ENCODE data around the gene PITX1. TPM values are rescaled to one million over a fixed set of nuclear protein-coding genes. Genes with fewer than 3 reads are reported as not detected.

PITX1 gene
- total and polyA plus RNA-seq, 7 experiments from 2014 or later: 0.17 TPM; not detected in 6

DNA sequence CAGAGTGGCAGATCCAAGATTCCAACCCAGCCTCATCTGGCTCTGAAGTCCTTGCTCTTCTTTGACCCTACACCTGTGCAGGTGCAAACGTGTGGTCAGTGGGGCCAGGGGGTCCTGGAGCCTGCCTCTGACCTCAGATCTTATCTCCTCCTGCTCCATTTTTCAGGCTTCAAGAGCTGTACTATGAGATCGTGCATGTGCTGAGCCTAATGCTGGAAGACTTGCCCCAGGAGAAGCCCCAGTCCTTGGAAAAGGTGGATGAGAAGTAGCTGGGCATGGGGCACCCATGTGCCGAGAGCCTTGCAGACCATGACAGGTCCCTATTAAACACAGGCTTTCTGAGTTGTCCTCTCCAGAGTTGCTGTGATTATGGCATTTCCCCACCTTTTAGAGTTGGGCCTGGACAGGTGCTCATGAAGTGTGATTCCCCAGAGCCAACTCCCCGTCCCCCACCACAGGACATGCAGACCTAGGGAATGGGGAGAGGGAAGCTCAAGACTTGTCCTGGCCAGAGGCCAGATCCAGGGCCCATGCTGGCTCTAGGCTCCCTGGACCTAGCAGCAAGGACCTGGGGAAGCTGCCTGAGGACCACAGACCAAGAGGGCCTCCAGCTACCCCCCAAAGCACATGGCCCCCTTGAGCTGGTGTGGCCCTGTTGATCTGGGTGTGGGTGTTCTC lies 22.5 kb downstream of the PITX1 start:
- CTCF ChIA-PET: no interaction called here
- intact Hi-C loops (cut with micrococcal nuclease): no loop called here
- ATAC-seq: no peak

DNA sequence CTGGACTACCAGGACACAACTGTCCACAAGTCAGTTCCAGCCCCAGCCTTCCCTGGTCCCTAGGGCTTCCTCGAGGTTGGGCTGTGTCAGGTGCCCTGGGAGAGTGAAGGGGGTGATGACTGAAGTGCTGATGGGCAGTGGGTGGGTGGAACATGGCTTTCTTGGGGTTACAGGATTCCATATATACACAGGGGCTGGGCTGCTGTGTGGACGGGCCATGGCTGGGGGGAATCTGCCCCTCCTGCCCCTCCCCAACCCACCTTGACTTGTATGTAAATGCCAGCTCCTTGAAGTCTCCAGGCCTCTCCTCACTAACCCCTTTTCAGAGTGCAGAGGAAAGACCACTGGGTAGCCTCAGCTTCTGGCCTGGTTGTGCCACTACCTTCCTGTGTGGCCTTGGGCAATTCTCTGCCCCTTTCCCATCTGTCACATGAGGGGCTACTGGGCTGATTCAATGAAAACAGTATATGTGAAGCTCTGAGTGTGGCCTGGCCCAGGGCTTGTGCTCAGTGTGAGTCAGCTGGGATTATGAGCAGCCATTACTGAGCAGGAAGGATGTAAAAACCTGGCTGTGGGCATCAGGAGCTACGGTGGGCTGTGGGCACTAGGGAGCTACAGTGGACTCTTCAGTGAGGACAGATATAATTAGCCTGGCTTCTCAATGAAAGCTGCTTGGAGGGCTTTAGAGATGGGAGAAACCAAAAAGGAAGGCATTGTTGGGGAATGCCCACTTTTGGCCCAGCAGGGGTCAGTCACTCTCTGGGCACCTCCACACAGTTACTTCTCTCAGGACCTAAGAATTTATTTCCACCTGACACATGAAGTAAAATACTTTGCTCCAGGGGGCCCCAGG lies 23.3 kb downstream of the PITX1 start:
- no peaks in the 10 kb centered on the region for H3K9me3 ChIP-seq (ENCODE audit: control insufficient read depth in 2 of 3, low read length in 3 of 3)
- no peak overlapping the region for H3K27ac ChIP-seq (ENCODE audit: low read depth, low read length)
- CTCF ChIA-PET: no interaction called here
- Mint-ChIP-seq H3K27ac (no peak overlapping the region), H3K9me3 (no peaks in the 10 kb centered on the region), H3K4me1 (no peaks in the 10 kb centered on the region), H3K36me3 (peaks cover 0 to 12% (median 0%) of the 10 kb centered on the region in 5 donors), H3K4me3 (no peak overlapping the region), H3K27me3 (peaks cover 0 to 2% (median 0%) of the 10 kb centered on the region in 5 donors)
- H3K36me3 ChIP-seq (ENCODE audit: control insufficient read depth in 2 of 3, insufficient read depth in 3 of 3, low read length in 3 of 3): no peaks in the 10 kb centered on the region
- no peak overlapping the region for H3K4me3 ChIP-seq (ENCODE audit: low read length)
- intact Hi-C loops (cut with micrococcal nuclease): no loop called here
- POLR2A ChIA-PET: no interaction called here
- H3K27me3 ChIP-seq (ENCODE audit: control insufficient read depth in 2 of 2, insufficient read depth in 2 of 2, low read length in 2 of 2): no peaks in the 10 kb centered on the region
- ATAC-seq: no peak
- no peak for DNase-seq
- H3K4me1 ChIP-seq (ENCODE audit: control insufficient read depth in 2 of 2, insufficient read depth in 2 of 2, low read length in 2 of 2): no peaks in the 10 kb centered on the region

More for the DNA sequence above, 22.5 kb downstream of the PITX1 start:
- H3K4me1 Mint-ChIP-seq: no peaks in the 10 kb centered on the region
- Histone ChIP-seq H3K27me3 (ENCODE audit: control insufficient read depth in 2 of 2, insufficient read depth in 2 of 2, low read length in 2 of 2) (no peaks in the 10 kb centered on the region), H3K4me3 (ENCODE audit: low read length) (no peak overlapping the region), H3K9me3 (ENCODE audit: control insufficient read depth in 2 of 3, low read length in 3 of 3) (no peaks in the 10 kb centered on the region), H3K36me3 (ENCODE audit: control insufficient read depth in 2 of 3, insufficient read depth in 3 of 3, low read length in 3 of 3) (no peaks in the 10 kb centered on the region), H3K27ac (ENCODE audit: low read depth, low read length) (no peak overlapping the region), H3K4me1 (ENCODE audit: control insufficient read depth in 2 of 2, insufficient read depth in 2 of 2, low read length in 2 of 2) (no peaks in the 10 kb centered on the region)
- H3K27ac Mint-ChIP-seq: no peak overlapping the region
- POLR2A ChIA-PET: no interaction called here
- H3K36me3 Mint-ChIP-seq: peaks cover 0 to 12% (median 0%) of the 10 kb centered on the region in 5 donors
- DNase-seq: no peak
- no peak overlapping the region for H3K4me3 Mint-ChIP-seq
- no peaks in the 10 kb centered on the region for H3K9me3 Mint-ChIP-seq
- H3K27me3 Mint-ChIP-seq: peaks cover 0 to 2% (median 0%) of the 10 kb centered on the region in 5 donors

DNA sequence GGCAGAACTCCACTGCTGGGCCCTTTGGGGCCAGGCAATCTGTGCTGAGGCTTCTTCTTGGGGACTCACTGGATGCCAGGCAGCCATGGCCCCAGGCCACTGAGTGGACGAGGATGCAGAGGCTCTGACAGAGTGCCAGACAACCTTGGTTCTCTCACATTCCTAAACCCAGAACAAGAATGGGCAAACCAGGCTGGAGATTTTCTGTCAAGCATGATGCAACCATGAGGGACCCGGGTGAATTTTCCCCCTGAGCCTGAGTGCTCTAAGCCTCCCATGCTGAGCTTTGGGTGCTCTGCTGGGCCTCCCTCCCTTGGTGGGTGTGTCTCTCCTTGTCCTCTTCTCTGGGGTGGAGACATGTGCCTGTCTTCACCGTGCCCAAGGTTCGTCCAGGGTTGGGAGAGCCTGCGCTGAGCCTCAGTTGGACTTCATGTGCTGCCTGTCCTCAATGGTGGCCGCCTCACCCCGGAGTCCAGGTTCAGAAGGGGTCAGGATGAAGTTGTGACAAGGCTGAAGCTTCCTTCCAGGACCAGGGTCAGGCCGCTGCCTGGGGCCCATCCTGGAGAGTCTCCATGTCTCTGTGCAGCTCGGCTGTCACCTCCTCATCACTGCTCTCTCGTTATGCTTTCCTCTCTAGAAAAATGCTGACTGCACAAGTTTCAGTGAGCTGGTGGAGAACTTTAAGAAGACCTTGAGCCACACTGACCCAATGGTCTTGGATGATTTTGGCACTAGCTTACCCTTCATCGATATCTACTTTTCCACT lies 24.1 kb downstream of the PITX1 start:
- H3K4me3 ChIP-seq (ENCODE audit: low read length): no peak overlapping the region
- Mint-ChIP-seq H3K27ac (no peak overlapping the region), H3K36me3 (peaks cover 0 to 14% (median 0%) of the 10 kb centered on the region in 5 donors), H3K4me3 (no peak overlapping the region), H3K9me3 (no peaks in the 10 kb centered on the region), H3K4me1 (no peaks in the 10 kb centered on the region), H3K27me3 (no peaks in the 10 kb centered on the region)
- H3K9me3 ChIP-seq (ENCODE audit: control insufficient read depth in 2 of 3, low read length in 3 of 3): no peaks in the 10 kb centered on the region
- ChIA-PET CTCF (no interaction called here), POLR2A (no interaction called here)
- DNase-seq (no peak), ATAC-seq (no peak)
- no peaks in the 10 kb centered on the region for H3K4me1 ChIP-seq (ENCODE audit: control insufficient read depth in 2 of 2, insufficient read depth in 2 of 2, low read length in 2 of 2)
- no peaks in the 10 kb centered on the region for H3K27me3 ChIP-seq (ENCODE audit: control insufficient read depth in 2 of 2, insufficient read depth in 2 of 2, low read length in 2 of 2)
- H3K27ac ChIP-seq (ENCODE audit: low read depth, low read length): no peak overlapping the region
- intact Hi-C loops (cut with micrococcal nuclease): no loop called here
- H3K36me3 ChIP-seq (ENCODE audit: control insufficient read depth in 2 of 3, insufficient read depth in 3 of 3, low read length in 3 of 3): no peaks in the 10 kb centered on the region

DNA sequence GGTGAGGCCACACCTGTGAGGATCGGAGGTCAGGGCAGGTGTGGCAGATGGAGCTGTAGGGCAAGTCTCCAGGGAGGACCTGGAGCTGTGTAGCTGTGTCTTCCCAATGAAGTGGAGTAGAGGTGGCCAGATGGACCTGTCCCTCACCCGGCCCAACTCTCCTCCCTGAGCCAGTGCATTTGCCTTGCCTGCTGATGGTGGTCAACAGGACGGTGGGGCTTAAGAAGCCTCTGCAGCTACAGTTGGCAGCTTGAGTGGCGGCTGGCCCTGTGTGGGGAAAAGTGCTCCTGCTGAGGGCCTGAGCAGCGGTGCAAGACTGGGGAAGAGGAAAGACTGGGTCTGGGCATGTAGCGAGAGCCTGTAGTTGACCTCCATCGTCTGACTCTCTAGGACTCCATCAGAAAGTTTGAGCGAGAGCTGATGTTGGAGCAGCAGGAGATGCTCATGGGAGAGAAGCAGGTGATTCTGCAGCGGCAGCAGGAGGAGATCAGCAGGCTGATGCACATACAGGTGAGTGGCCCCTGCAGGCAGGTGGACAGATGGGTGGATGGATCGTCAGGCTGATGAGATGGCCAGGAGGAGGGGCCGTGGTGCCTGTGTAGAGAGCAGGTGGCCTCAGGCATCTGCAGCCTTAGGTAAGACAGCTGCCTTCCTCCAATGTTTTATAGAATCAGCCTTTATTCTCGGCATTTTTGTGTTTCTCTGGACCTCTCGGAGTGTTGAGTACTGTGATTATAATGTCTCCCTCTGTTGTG lies 24.9 kb downstream of the PITX1 start:
- no peak for DNase-seq

DNA sequence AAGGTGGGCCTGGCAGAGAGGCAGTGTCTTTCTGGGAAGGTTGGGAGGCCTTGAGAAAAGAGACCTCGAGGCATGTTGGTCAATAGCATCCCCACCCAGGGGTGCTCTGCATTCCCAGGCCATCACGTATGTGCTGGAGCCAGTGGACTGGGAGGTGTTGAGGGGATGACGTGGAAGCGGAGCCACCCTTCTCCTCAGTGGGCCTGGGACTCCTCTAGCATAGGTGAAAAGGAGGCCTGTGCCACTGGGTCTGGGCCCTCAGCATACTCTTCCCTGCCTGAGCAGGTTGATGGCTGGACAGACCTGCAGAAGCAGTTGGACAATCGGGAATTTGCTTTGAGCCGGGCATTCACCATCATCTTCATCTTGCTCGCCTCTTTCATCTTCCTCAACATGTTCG lies 25.5 kb downstream of the PITX1 start:
- H3K27me3 ChIP-seq (ENCODE audit: control insufficient read depth in 2 of 2, insufficient read depth in 2 of 2, low read length in 2 of 2): no peaks in the 10 kb centered on the region
- H3K36me3 ChIP-seq (ENCODE audit: control insufficient read depth in 2 of 3, insufficient read depth in 3 of 3, low read length in 3 of 3): no peaks in the 10 kb centered on the region
- DNase-seq: no peak
- POLR2A ChIA-PET: no interaction called here
- H3K4me3 ChIP-seq (ENCODE audit: low read length): no peak overlapping the region
- Mint-ChIP-seq H3K36me3 (peaks cover 0 to 26% (median 7%) of the 10 kb centered on the region in 5 donors), H3K27ac (no peak overlapping the region), H3K4me1 (peaks cover 0 to 6% (median 0%) of the 10 kb centered on the region in 7 donors), H3K9me3 (no peaks in the 10 kb centered on the region), H3K27me3 (peaks cover 0 to 8% (median 0%) of the 10 kb centered on the region in 5 donors), H3K4me3 (no peak overlapping the region)
- no peaks in the 10 kb centered on the region for H3K9me3 ChIP-seq (ENCODE audit: control insufficient read depth in 2 of 3, low read length in 3 of 3)
- ATAC-seq: no peak
- H3K27ac ChIP-seq (ENCODE audit: low read depth, low read length): no peak overlapping the region
- CTCF ChIA-PET: no interaction called here
- H3K4me1 ChIP-seq (ENCODE audit: control insufficient read depth in 2 of 2, insufficient read depth in 2 of 2, low read length in 2 of 2): no peaks in the 10 kb centered on the region
- intact Hi-C loops (cut with micrococcal nuclease): no loop called here

More for the DNA sequence above, 24.9 kb downstream of the PITX1 start:
- Mint-ChIP-seq H3K36me3 (peaks cover 0 to 21% (median 5%) of the 10 kb centered on the region in 5 donors), H3K4me1 (peaks cover 0 to 6% (median 0%) of the 10 kb centered on the region in 7 donors), H3K27me3 (peaks cover 0 to 5% (median 0%) of the 10 kb centered on the region in 5 donors), H3K27ac (no peak overlapping the region), H3K4me3 (no peak overlapping the region), H3K9me3 (no peaks in the 10 kb centered on the region)
- H3K4me3 ChIP-seq (ENCODE audit: low read length): no peak overlapping the region
- POLR2A ChIA-PET: no interaction called here
- no peak overlapping the region for H3K27ac ChIP-seq (ENCODE audit: low read depth, low read length)
- CTCF ChIA-PET: no interaction called here
- H3K4me1 ChIP-seq (ENCODE audit: control insufficient read depth in 2 of 2, insufficient read depth in 2 of 2, low read length in 2 of 2): no peaks in the 10 kb centered on the region
- no peak for ATAC-seq
- intact Hi-C loops (cut with micrococcal nuclease): no loop called here
- H3K36me3 ChIP-seq (ENCODE audit: control insufficient read depth in 2 of 3, insufficient read depth in 3 of 3, low read length in 3 of 3): no peaks in the 10 kb centered on the region
- H3K27me3 ChIP-seq (ENCODE audit: control insufficient read depth in 2 of 2, insufficient read depth in 2 of 2, low read length in 2 of 2): no peaks in the 10 kb centered on the region
- no peaks in the 10 kb centered on the region for H3K9me3 ChIP-seq (ENCODE audit: control insufficient read depth in 2 of 3, low read length in 3 of 3)

DNA sequence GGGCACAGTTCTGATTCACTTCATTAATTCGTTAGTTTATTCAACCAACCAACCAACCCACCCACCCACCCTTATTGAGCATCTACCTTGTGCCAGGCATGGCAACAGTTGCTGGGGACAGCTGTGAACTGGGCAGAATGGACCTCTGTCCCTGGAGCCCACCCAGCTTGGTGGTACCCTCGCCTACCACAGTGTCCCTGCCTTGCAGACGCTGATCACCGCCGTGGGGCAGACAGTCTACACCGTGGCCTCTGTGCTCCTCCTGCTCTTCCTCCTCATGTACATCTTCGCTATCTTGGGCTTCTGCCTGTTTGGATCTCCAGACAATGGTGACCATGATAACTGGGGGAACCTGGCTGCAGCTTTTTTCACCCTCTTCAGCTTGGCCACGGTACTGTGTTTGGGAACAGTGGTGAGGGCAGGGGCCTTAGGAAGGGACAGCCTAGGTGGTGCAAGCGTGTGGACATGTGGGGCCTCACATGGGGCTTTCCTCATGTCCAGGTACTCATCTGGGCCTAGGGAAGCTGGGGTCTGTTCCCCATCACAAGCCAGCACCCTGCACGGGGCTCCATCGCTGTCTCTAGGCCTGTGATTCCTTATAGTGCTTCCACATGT lies 26.2 kb downstream of the PITX1 start:
- Mint-ChIP-seq H3K27ac (no peak overlapping the region), H3K4me3 (no peak overlapping the region), H3K27me3 (peaks cover 0 to 8% (median 0%) of the 10 kb centered on the region in 5 donors), H3K9me3 (no peaks in the 10 kb centered on the region), H3K36me3 (peaks cover 0 to 27% (median 7%) of the 10 kb centered on the region in 5 donors), H3K4me1 (peaks cover 0 to 6% (median 0%) of the 10 kb centered on the region in 7 donors)
- no peak for ATAC-seq
- no peaks in the 10 kb centered on the region for H3K9me3 ChIP-seq (ENCODE audit: control insufficient read depth in 2 of 3, low read length in 3 of 3)
- POLR2A ChIA-PET: no interaction called here
- CTCF ChIA-PET: no interaction called here
- intact Hi-C loops (cut with micrococcal nuclease): no loop called here
- H3K36me3 ChIP-seq (ENCODE audit: control insufficient read depth in 2 of 3, insufficient read depth in 3 of 3, low read length in 3 of 3): no peaks in the 10 kb centered on the region
- no peaks in the 10 kb centered on the region for H3K4me1 ChIP-seq (ENCODE audit: control insufficient read depth in 2 of 2, insufficient read depth in 2 of 2, low read length in 2 of 2)
- DNase-seq: no peak
- H3K4me3 ChIP-seq (ENCODE audit: low read length): no peak overlapping the region
- no peaks in the 10 kb centered on the region for H3K27me3 ChIP-seq (ENCODE audit: control insufficient read depth in 2 of 2, insufficient read depth in 2 of 2, low read length in 2 of 2)
- H3K27ac ChIP-seq (ENCODE audit: low read depth, low read length): no peak overlapping the region

Data from naive thymus-derived CD4-positive, alpha-beta T cell (primary cell).